ENCODE results near the gene CAND2.

DNA sequence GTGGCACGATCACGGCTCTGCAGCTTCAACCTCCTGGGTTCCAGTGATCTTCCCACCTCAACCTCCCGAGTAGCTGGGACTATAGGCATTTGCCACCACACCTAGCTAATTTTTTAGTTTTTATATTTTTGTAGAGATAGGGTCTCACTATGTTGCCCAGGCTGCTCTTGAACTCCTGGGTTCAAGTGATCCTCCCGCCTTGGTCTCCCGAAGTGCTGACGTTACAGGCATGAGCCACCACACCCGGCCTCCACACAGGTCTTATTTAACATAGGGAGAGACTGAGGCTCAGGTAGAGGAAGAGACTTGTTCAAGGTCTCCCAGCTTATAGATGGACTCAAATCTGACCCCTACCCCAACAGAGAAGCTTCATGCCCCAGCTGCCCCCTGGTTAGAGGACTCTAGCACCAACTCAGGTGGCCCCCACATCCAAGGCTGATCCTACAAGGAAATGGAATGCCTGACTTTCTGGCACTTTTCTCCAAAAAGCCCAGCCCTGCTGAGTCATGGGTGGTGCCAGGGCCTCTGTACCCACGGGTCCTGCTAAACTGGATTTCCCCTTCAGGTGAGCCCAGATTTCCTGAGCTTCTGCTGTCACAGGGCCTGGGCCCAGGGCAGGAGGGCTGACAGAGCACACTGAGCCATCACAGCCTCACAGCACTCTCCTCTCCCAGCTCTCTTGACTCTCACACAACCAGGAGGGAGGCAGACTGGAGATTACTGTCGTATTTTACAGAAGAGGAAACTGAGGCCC, 43.0 kb upstream of the CAND2 start:
- TF ChIP-seq POLR2A (IDR thresholded peaks at IDR 0.05; ENCODE audit: low read depth, low read length) = no peak
- TF ChIP-seq POLR2AphosphoS5 (IDR thresholded peaks at IDR 0.05; ENCODE audit: low read depth, low read length) = no peak
- no peak for TF ChIP-seq POU2F2 (IDR thresholded peaks at IDR 0.05; ENCODE audit: low read depth, low read length)
- TF ChIP-seq TAF1 (IDR thresholded peaks at IDR 0.05; ENCODE audit: low read depth, low read length) = no peak
- TF ChIP-seq SPI1 (IDR thresholded peaks at IDR 0.05; ENCODE audit: low read depth, low read length) = no peak
- no peak for TF ChIP-seq PAX5 (IDR thresholded peaks at IDR 0.05; ENCODE audit: insufficient read depth, low read length, severe bottlenecking)
